Sciatic nerve (tissue), 2 donors: ENCODE results near the gene PRPF19. TPM values are rescaled to one million over a fixed set of nuclear protein-coding genes. Genes with fewer than 3 reads are reported as not detected.

Source experiments
- ATAC-seq: fragments of 200-7000 bp; cut with Tn5 transposase; one replicate; pipeline ENCODE4 v1.9.1; 2020; ENCODE audit warnings: mild to moderate bottlenecking, moderate library complexity
- DNase-seq: peaks from one replicate; pipeline ENCODE4 v3.0.0-alpha.2; 2020; ENCODE audit warnings: low spot score
- intact Hi-C: fragments of 100-400 bp; cut with DNase I; formaldehyde crosslinking; loops from one replicate; pipeline ENCODE4 v1.14.2; 2022
- total RNA-seq: library from RNA; stranded (reverse); fragmentation: NEBNext Ultra II Directional; extraction: Animal tissue kit (Norgen Biotek cat#: 25700); gene quantifications from one replicate; pipeline ENCODE4 v1.2.1, GENCODE V29; 2021
- donor health status: DM: no; HTN: no; CAD: no.
- donor health status: DM: no; HTN: no; CAD: no.

PRPF19 gene
- total RNA-seq, 1 donor from 2014 or later: 50.7 TPM

DNA sequence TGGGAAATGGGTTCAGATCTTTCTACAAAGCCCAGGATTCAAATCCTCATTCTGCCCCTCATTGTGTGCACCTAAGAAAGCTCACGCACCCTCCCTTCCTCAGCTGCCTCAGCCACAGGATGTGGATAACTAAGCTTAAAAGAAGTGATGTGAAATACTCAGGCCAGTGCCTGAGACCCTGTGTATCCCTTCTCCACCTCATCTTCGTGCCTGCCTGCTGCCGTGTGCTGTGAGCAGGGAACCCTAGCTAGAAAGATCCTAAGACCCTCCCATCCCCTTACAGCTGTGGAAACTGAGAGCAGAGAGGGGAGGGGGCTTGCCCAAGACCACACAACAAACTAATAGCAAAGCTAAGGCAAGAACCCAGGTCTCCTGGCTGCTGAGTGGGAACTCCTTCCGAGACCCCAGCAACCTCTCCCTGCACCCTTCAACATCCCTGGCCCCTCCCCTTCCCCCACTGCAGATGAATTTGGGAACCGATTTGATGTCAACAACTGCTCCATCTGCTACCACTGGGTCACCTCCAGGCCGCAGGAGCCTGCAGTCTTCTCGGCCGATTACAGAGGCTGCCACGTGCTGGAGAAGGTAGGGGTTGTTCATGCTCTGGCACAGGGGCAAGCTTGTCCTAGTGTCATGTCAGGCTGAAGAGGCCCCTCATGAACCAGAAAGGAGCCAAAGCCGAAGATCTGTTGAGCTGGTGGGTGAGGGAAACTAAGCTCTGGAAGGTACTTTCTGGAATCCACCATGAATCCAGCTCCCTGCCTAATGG is 37.5 kb downstream of the PRPF19 start:
- intact Hi-C loops: no loop called here
- peak; percentile 39 for DNase-seq
- ATAC-seq: no peak

DNA sequence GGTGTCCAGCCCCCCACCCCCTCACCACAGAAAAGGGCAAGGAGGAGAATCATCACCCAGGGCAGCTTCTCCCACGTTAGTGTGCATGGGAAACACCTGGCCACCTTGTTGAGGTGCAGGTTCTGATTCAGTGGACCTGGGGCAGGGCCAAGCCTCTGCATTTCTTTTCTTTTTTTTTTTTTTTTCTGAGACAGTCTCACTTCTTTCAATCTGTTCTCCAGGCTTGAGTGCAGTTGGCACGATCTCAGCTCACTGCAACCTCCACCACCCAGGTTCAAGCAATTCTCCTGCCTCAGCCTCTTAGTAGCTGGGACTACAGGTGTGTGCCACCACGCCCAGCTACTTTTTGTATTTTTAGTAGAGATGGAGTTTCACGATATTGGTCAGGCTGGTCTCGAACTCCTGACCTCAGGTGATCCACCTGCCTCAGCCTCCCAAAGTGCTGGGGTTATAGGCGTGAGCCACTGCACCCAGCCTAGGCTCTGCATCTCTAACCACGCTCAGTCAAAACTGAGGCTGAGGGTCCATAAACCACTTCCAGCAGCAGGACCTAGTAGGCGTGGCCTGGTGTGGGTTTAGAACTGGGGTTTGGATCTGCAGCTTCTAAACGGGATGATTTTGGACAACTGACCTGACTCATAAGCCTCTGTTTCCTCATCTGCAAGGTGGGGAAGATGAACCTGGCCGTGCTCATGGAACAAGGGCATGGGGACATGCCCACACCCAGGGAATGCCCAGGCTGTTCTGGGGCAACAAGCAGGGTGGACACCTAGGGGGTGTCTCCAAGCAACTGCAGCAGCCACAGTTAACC is 38.3 kb downstream of the PRPF19 start:
- ATAC-seq: no peak
- intact Hi-C loops: no loop called here
- peak; percentile 26 for DNase-seq

DNA sequence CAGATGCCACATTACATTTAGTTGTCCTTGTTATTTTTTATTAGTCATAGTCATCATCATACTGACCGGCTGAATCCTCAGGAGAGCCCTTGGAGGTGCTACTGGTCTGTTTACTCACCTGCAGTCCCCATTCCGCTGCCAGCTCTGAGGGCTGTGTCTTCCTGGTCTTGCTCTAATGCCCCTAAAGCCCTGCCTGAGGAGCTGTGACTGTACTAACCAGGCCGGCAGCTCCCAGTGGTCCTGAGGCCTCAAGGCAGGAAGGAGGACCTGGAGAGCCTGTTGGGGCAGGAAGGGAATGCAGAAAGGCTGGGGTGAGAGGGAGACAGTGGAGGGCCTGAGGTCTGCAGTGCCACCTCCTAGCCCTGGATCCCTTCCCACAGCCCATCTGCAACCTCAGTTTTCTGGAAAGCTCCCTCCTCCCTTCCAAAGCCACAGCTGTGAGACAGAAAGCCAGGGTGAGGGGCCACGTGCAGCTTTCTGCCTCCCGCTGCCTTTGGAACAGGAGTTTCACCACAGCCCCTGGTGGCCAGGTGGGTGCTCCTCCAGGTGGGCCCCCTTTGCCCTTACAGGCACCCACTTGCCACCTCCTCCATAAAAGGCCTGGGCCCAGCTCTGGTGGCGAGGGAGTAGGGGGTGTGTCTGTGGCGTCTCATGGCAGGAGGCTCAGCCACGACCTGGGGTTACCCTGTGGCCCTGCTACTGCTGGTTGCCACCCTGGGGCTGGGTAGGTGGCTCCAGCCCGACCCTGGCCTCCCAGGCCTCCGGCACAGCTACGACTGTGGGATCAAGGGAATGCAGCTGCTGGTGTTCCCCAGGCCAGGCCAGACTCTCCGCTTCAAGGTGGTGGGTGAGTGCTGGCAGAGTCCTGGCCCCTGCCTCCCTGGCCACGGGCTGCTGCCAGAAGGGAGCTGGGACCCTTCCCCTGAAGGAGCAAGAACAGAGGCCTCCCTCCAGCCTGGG is 39.2 kb downstream of the PRPF19 start, which contains the start of gene ZP1:
Gene ZP1 (plus strand): TSS at position 632 of the 960 bp plus-strand sequence. CDS start 20 bp downstream, at position 652.
- intact Hi-C loops: no loop called here
- ATAC-seq (peak; percentile 75), DNase-seq (peak; percentile 59)

DNA sequence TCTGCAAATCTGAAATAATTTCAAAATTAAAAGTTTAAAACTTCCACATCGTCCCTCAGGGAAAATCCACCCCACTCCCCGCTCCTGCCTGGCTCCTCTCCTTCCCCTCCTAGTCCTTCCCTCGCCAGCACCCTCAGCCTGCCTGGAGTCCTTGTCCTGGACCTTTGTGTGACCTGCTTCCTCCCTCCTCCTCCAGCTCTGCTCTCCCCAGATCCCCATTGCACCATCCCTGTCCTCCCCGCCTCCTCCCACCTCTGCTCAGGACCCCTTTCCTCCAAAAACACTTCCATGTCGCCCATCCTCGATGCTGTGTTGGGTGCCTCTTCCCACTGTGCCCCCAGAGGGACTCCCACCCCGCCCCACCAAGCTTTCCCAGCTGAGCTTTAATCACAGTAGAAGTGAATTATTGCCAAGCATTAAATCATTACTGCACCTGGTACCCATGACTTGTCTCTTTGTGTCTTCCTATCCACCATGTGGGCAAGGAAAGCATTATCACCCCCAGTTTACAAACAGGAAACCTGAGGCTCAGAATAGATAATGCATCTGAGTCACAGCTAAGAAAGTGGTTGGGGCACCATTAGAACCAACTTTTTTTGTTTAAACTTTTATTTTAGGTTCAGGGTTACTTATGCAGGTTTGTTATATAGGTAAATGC is 41.4 kb downstream of the PRPF19 start:
- DNase-seq (peak; percentile 18), ATAC-seq (no peak)
- intact Hi-C loops: no loop called here

DNA sequence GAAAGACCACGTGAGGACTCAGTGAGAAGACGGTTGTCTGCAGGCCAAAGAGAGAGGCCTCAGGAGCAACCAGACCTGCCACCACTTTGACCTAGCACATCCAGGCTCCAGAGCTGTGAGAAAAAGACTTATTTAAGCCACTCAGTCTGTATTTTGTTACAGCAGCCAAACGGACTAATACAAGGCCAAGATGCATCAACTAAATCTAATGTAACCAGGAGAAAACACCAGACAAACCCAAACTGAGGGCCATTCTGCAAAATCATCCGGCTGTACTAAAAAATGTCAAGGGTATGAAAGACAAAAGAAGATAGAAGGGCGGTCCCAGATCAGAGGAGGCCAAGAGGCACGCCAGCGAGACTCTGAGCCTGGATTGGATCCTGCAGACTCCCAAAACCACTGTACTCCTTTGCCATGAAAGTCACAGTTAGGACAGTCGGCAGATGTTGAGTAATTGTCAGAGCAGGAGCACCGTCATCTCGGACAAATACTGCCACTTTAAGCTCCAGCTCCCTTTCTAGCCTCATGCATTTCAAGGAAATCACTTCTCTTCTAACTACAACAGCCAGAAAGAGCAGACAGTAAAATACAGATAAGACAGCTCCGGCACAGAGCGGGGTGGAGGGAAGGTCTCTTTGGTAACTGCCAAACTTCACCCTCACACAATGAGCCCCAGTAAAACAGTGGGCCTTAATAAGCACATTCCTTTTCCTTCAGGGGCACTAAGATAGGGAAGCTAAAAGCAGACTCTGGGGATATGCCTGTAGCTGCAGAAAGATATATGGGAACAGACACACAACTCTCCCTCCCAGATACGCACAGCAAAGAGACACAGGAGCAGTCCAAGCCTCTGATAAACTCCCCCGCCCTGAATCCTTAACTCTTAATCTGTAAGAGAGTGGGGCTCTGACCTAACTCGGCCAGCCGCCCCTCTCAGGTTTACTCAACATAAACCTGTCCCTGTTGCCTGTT is 42.5 kb downstream of the PRPF19 start:
- DNase-seq: peak; percentile 21
- no peak for ATAC-seq

DNA sequence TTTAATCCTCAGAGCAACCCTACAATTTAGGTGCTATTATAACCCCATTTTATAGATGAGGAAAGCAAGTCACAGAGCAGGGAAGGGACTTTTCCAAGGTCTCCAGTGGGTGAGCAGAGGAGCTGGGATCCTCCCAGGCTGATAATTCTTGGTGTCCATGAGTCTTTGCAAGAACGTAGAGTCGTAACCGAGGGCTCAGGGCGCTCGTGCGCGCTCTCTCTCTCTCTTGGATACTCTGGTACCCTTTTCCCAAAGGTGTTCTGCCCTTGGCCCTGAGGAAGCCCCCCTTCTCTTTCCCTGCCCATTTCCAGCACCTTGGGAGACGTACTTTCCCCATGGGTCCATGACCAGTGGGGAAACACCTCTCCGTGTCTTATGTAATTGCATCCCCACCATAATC is 44.2 kb downstream of the PRPF19 start:
- intact Hi-C loops: no loop called here
- DNase-seq: no peak
- no peak for ATAC-seq

More for the DNA sequence above, 42.5 kb downstream of the PRPF19 start:
- intact Hi-C loops: no loop called here

DNA sequence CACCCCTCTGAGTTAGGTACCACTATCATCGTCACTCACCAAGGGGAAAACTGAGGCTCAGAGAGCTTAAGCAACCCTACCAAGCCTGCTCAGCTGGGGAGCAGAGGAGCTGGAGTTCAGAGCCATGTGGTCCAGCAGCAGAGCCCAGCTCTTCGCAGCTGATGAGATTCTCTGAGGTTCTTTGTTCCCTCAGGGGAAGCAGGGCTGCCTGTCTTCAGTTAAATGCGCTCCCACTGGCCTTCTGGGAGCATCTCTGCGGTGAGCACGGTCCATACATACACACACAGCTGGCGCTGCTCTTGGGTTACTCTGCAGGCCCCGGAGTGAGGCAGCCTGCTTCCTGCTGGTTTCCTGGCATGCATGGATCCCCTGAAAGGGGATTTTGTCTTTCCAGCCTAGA is 45.4 kb downstream of the PRPF19 start:
- ATAC-seq (no peak), DNase-seq (peak; percentile 14)
- intact Hi-C loops: no loop called here

DNA sequence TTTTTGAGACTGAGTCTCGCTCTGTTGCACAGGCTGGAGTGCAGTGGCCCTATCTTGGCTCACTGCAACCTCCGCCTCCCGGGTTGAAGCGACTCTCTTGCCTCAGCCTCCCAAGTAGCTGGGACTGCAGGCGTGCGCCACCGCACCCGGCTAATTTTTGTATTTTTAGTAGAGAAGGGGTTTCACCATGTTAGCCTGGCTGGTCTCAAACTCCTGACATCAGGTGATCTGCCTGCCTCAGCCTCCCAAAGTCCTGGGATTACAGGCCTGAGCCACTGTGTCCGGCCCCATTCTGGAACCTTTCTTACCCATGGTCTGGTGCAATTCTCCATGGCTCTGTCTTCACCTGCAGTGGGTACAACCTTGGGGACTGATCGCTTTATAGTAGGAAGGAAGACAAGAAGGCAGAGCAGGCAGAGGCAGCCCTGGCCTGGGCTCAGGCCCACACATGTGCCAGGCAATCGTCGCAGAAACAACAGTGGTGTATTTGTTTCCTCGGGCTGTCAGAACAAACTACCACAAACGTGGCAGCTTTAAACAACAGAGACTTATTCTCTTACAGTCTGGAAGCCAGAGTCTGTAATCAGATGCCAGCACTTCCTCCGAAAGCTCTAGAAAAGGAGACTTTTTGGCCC is 46.7 kb downstream of the PRPF19 start:
- intact Hi-C loops: no loop called here
- DNase-seq (peak; percentile 43), ATAC-seq (peak; percentile 46)

DNA sequence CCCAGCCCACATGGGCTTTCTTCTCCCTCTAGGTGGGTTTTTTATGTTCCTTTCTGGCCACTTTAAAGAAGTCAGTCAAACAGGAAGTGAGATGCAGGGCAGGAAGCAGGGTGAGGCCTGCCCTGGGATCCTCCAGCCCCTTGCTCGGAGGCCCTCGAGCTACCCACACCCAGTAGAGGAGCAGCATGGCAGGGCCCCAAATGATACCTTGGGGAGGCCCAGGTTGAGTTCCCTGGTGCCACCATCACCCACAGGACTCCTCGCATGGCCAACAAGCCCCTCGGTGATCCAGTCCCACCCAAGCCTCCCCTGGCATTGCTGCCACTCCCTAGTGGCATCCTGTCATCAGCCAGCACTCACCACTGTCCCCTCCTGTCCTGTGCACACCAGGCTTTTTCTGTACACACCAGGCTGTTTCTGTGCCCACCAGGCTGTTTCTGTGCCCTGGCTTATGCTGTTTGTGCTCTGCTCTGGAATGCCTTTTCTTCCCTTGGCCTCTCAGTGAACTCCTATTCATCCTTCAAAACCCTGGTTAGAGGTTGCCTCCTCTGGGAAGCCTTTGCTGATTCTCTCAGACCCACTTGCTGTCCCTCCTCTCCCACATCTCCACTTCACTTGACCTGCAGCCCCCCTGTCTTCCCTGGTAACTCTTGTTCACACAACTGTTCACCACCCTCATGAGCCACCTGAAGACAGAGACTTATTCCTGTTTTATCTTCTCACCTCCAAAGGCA is 47.5 kb downstream of the PRPF19 start:
- DNase-seq (peak; percentile 26), ATAC-seq (no peak)
- intact Hi-C loops: no loop called here

DNA sequence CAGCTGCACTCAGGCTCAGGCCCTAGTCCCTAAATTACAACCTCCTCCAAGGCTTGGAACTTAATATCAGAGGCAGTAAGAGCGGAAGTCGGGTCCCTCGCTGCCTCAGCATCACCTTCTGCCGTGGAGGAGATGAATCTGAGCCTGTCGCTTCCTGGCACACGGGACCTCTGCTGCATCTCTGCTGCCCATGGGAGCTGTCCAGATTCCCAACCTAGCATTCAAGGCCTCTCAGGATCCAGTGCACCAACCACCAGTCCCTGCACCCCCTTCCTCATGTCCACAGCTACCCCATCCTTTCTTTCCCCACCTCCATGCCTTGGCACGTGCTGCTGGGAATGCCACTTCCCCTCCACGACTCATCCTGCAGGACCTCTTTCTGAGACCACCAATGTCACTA is 48.1 kb downstream of the PRPF19 start:
- DNase-seq (no peak), ATAC-seq (no peak)
- intact Hi-C loops: no loop called here

DNA sequence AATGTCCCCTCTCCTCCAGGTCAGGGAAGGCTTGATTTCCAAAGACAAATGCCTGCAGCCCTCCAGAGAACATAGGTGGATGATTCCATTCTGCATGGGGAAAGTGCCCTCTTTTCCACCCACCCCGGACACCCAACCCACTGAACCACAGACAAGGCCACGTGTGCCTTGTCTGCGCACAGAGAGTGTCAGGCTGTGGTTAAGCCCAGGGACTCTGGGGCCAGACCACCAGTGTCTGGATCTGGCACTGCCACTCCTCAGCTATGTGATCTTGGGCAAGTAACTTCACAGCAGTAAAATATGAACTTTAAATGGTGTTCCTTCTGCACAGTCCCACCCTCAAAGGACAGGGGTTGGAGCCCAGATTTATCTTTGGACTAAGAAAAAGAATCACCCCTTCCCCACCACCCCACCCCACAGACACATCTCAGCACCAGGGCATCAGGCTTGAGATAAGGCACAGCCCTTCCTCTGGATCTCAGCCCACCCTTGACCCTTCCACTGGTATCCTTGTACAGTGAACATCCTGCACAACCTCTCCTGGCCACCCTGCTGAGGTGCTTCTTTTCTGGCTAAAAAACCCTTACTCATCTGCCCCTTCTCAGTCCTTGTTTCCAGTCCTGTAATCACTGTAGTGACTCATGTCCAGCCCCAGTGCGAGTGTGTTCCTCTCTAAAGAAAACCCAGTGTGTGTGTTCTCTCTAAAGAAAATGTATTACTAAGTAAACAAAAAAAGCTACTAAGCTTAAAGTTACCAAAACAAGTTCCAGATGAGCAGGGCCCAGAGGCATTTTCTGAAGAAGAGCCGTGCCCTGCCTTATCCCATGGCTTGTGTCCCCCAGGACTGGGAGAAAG is 48.8 kb downstream of the PRPF19 start:
- DNase-seq: no peak
- intact Hi-C loops: no loop called here
- ATAC-seq: no peak

DNA sequence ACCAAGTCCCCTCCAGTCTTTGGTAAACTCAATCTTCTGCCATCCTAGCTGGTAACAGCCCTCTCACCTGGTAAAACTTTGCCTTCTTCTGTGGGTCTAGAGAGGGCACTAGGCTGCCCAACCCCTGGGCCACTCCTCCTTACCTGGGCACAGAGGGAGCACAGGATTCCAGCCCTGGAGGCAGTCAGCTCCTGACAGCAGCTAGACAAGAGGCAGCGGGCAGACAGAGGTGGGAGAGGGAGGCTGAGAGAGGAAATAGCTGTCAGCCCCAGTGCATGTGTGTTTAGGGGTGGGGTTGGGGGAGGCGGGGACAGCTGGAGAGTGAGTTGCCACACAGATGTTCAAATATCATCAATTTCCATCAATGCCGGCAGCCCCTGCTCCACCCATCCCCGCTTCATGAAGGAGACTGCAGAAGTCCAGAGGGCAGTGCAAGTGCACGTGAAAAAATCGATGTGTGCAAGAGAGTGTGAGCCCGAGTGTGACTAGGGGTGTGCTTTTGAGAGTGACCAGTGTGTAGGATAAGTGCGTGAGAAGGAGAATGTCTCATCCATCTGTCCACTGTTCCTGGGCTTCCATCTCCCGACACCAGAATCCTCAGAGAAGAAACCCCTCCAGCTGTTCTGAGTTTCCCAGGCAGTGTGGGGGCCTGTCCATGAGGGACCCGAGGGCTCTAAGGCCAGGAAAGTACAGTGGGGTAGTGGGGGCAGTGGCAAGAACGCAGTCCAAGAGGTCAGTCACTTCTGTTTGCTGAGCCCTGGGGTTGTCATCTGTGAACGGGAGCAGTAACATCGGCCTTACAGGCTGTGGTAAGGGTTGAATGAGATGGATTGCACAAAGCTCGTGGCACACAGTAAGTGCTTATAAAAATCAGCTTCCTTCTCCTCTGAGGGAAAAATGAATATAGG is 50.4 kb downstream of the PRPF19 start, which contains the start of gene PTGDR2:
Gene PTGDR2 (minus strand): TSS at position 225 of the 908 bp plus-strand sequence. CDS start 2,228 bp downstream, outside the sequence.
- DNase-seq (no peak), ATAC-seq (no peak)
- intact Hi-C loops: no loop called here

DNA sequence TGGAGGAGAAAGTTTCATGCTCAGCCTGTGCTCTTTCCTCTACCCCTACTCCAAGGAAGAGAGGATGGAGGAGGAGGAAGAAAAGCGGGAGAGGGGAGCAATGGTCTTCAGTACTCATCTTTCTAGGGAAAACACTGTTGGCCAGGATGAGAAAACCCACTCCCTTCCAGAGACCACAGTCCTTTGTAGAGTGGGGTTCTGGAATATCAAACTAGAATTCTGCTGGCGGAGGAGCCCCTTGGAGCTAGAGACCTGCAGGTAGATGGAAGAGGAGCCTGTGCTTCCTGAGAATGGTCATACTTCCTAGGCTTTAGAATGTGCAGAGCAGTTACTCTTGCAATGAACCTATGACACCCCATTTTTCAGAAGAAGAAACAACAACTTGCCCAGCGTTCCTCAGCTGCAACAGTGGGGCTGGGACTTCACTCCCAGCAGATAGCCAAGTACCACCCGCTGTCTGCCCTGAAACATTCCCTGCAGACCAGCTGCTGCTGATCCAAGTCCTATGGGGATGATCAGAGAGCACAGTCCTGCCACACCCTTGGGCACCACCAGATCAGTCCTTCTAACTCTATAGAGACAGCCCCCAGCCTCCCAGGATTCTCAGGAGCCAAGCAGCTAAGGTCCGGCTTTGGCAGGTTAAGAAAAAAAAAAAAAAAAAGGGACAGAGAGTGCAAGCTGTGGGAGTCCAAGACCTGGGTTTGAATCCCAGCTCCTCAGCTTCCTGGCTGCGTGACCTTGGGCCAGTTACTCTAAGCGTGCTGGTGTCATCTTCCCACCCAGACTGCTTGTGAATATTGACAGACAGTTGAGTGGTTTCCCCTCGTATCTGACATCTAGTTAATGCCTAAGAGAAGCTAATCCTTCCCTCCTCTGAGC is 51.3 kb downstream of the PRPF19 start:
- intact Hi-C loops: no loop called here
- ATAC-seq (no peak), DNase-seq (no peak)
